Measurements from ENCODE around the gene IL24.
A peak's percentile ranks its signal among the peaks of the same experiment; 100 is the strongest.

Gene IL24

GRCh38 chr1:206929524-206929923 lies 32.3 kb downstream of the IL24 start:
- no peak for DNase-seq

- DNase-seq: no peak
Observed at GRCh38 chr1:206930210-206930798, 33.1 kb downstream of the IL24 start.

GRCh38 chr1:206931709-206932108 lies 34.5 kb downstream of the IL24 start:
- DNase-seq: no peak

GRCh38 chr1:206932177-206932576 lies 34.9 kb downstream of the IL24 start:
- no peak for DNase-seq

GRCh38 chr1:206933333-206933945 lies 36.2 kb downstream of the IL24 start:
- peak; percentile 29 for DNase-seq

GRCh38 chr1:206935491-206936067 lies 38.3 kb downstream of the IL24 start:
- DNase-seq: peak; percentile 33

GRCh38 chr1:206937425-206937824 lies 40.2 kb downstream of the IL24 start:
- no peak for DNase-seq

- no peak for DNase-seq
Observed at GRCh38 chr1:206939131-206939530, 41.9 kb downstream of the IL24 start.

GRCh38 chr1:206939841-206940587 lies 42.8 kb downstream of the IL24 start:
- DNase-seq: no peak

GRCh38 chr1:206940588-206940936 lies 43.3 kb downstream of the IL24 start:
- no peak for DNase-seq

- DNase-seq: no peak
Observed at GRCh38 chr1:206941766-206942418, 44.6 kb downstream of the IL24 start.

GRCh38 chr1:206944703-206945102 lies 47.5 kb downstream of the IL24 start:
- DNase-seq: no peak

- DNase-seq: no peak
Observed at GRCh38 chr1:206945779-206946178, 48.5 kb downstream of the IL24 start.

GRCh38 chr1:206946261-206946660 lies 49.0 kb downstream of the IL24 start, which contains the start of gene PIGR:
Gene PIGR (minus strand): TSS chr1:206946466. CDS start chr1:206940531, 5,935 bp downstream.
- DNase-seq: no peak

GRCh38 chr1:206947255-206947654 lies 50.0 kb downstream of the IL24 start:
- no peak for DNase-seq

GRCh38 chr1:206949208-206949607 lies 52.0 kb downstream of the IL24 start:
- DNase-seq: no peak

- no peak for DNase-seq
Observed at GRCh38 chr1:206949641-206950040, 52.4 kb downstream of the IL24 start.

GRCh38 chr1:206951318-206952100 lies 54.3 kb downstream of the IL24 start:
- no peak for DNase-seq

- DNase-seq: no peak
Observed at GRCh38 chr1:206952171-206952570, 54.9 kb downstream of the IL24 start.

GRCh38 chr1:206953126-206953525 lies 55.9 kb downstream of the IL24 start:
- DNase-seq: no peak

GRCh38 chr1:206953626-206954025 lies 56.4 kb downstream of the IL24 start:
- no peak for DNase-seq
